Esophagus squamous epithelium (tissue), 4 donors: ENCODE data around the gene KCNE4.

Experiments
- CTCF ChIP-seq, 6 experiments: fragments of 450-650 bp in 4 of 6; fragments of 200-600 bp in 2 of 6; sonication (generic) in 2 of 6; IDR thresholded peaks; one replicate each; pipeline ENCODE4 v1.5.1; 2016 to 2019; ENCODE audit warnings: antibody characterized with exemption in 6 of 6, mild to moderate bottlenecking in 4 of 6, moderate library complexity in 4 of 6
- POLR2A ChIP-seq, 4 donors: fragments of 450-650 bp; IDR thresholded peaks; one replicate each; pipeline ENCODE4 v1.6.1; 2017; ENCODE audit warnings: antibody characterized with exemption in 4 of 4, mild to moderate bottlenecking in 4 of 4, moderate library complexity in 3 of 4

GRCh38 chr2:223029287-223029686 is 22.7 kb upstream of the KCNE4 start:
- TF ChIP-seq CTCF (IDR thresholded peaks at IDR 0.05): no peak
- TF ChIP-seq POLR2A (IDR thresholded peaks at IDR 0.05): no peak
